Loucy (cell line): ENCODE measurements around the gene DGCR6.
"Not testable (repeated sequence)": the region's sequence is repeated elsewhere in the genome, so short reads cannot be mapped to it uniquely, and the experiment has no call there.

Experiments
- CTCF ChIP-seq: fragments of 200-600 bp; sonication (generic); conservative IDR thresholded peaks from 2 replicates; pipeline ENCODE4 v1.5.1; 2014; ENCODE audit warnings: mild to moderate bottlenecking, antibody characterized with exemption, low read length
- EZH2phosphoT487 ChIP-seq: fragments of 200-600 bp; IDR thresholded peaks from 2 replicates; pipeline ENCODE4 v1.6.1; 2018; ENCODE audit warnings: antibody characterized with exemption, mild to moderate bottlenecking, moderate library complexity, borderline replicate concordance

- not testable (repeated sequence) for TF ChIP-seq CTCF, EZH2phosphoT487
These were observed 28.6 kb downstream of the DGCR6 start for GRCh38 chr22:18934688-18935087.
